ENCODE measurements around the gene NHP2.
"Not testable (repeated sequence)": the region's sequence is repeated elsewhere in the genome, so short reads cannot be mapped to it uniquely, and the experiment has no call there.

The NHP2 gene

DNA sequence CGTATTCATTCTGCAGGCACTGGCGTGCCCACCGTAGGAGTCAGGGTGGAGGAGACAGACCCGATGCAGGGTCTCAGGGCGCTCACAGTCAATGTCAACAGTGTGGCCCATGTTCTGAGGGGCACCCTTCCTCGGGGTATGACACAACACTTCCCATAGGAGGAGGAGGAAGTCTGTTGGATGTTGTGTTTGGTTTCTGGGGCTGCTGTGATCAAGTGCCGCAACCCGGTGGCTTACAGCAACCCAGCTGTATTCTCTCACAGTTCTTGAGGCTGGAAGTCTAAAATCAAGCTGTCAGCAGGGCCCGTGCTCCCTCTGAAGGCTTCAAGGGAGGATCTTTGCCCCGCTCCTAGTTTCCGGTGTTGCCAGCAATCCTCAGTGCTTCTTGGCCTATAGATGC, 45.0 kb upstream of the NHP2 start:
- H3K4me3 ChIP-seq (ENCODE audit: low read depth, low read length), result no peak overlapping the region
- DNase-seq, result no peak
- no peaks in the 10 kb centered on the region for H3K36me3 ChIP-seq (replicated peaks)
- peaks cover 4% of the 10 kb centered on the region for H3K27me3 ChIP-seq (replicated peaks)
- TF ChIP-seq, protein P1, sequence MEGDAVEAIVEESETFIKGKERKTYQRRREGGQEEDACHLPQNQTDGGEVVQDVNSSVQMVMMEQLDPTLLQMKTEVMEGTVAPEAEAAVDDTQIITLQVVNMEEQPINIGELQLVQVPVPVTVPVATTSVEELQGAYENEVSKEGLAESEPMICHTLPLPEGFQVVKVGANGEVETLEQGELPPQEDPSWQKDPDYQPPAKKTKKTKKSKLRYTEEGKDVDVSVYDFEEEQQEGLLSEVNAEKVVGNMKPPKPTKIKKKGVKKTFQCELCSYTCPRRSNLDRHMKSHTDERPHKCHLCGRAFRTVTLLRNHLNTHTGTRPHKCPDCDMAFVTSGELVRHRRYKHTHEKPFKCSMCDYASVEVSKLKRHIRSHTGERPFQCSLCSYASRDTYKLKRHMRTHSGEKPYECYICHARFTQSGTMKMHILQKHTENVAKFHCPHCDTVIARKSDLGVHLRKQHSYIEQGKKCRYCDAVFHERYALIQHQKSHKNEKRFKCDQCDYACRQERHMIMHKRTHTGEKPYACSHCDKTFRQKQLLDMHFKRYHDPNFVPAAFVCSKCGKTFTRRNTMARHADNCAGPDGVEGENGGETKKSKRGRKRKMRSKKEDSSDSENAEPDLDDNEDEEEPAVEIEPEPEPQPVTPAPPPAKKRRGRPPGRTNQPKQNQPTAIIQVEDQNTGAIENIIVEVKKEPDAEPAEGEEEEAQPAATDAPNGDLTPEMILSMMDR (IDR thresholded peaks at IDR 0.05; ENCODE audit: low read depth, low read length, missing control alignments), result no peak
- in situ Hi-C loops (cut with HindIII; ENCODE audit: low pct_ligation_motif_present, low sequenced_read_pairs), result no loop called here
- no peak overlapping the region for H3K27ac ChIP-seq

DNA sequence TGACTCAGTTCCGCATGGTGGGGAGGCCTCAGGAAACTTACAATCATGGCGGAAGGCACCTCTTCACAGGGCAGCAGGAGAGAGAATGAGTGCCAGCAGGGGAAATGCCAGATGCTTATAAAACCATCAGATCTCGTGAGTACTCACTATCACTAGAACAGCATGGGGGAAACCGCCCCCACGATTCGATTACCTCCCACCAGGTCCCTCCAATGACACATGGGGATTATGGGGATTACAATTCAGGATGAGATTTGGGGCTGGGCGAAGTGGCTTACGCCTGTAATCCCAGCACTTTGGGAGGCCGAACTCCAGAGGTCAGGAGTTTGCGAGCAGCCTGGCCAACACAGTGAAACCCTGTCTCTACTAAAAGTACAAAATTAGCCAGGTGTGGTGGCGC, 44.5 kb upstream of the NHP2 start:
- H3K36me3 ChIP-seq (replicated peaks); in situ Hi-C loops (cut with HindIII; ENCODE audit: low pct_ligation_motif_present, low sequenced_read_pairs); H3K27ac ChIP-seq; H3K27me3 ChIP-seq (replicated peaks); DNase-seq; H3K4me3 ChIP-seq (ENCODE audit: low read depth, low read length): not testable (repeated sequence)

- Histone ChIP-seq H3K27ac (no peak overlapping the region), H3K36me3 (replicated peaks) (no peaks in the 10 kb centered on the region), H3K27me3 (replicated peaks) (peaks cover 4% of the 10 kb centered on the region), H3K4me3 (ENCODE audit: low read depth, low read length) (no peak overlapping the region)
- TF ChIP-seq, protein P1 (IDR thresholded peaks at IDR 0.05; ENCODE audit: low read depth, low read length, missing control alignments), result peak; percentile 58
- in situ Hi-C loops (cut with HindIII; ENCODE audit: low pct_ligation_motif_present, low sequenced_read_pairs), result no loop called here
- DNase-seq, result no peak
Observed at GRCh38 chr5:178196986-178197385, 43.3 kb upstream of the NHP2 start.

DNA sequence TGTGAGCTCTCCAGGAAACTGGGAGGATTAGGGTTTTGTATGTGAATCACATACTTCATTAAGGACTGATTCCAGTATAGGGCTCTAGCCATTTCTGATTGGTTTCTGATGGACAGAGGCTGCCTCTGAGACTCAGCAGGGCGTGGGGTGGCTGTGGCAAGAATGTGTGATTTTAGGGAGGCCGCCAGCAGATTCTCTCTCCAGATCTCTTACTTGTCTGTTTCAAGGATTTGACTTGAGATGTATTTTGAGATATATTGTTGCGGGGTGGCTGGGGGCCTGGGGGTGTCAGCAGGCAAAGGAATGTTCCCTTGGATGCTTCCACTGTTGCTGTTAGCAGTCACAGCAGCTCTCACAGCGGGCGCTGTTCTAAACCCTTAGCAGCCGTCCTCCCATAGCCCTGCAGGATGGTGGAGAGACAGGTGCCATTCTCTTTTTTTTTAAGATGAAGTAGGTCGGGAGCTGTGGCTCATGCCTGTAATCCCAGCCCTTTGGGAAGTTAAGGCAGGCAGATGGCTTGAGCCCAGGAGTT, 42.7 kb upstream of the NHP2 start:
- Histone ChIP-seq H3K4me3 (ENCODE audit: low read depth, low read length) (no peak overlapping the region), H3K27ac (no peak overlapping the region), H3K36me3 (replicated peaks) (no peaks in the 10 kb centered on the region), H3K27me3 (replicated peaks) (peaks cover 4% of the 10 kb centered on the region)
- TF ChIP-seq, protein P1 (IDR thresholded peaks at IDR 0.05; ENCODE audit: low read depth, low read length, missing control alignments), result no peak
- DNase-seq, result no peak
- in situ Hi-C loops (cut with HindIII; ENCODE audit: low pct_ligation_motif_present, low sequenced_read_pairs), result no loop called here

GRCh38 chr5:178194026-178194425, 40.3 kb upstream of the NHP2 start:
- TF ChIP-seq, protein P1 (IDR thresholded peaks at IDR 0.05; ENCODE audit: low read depth, low read length, missing control alignments), result no peak
- Histone ChIP-seq H3K36me3 (replicated peaks) (no peaks in the 10 kb centered on the region), H3K27me3 (replicated peaks) (peaks cover 4% of the 10 kb centered on the region), H3K4me3 (ENCODE audit: low read depth, low read length) (no peak overlapping the region), H3K27ac (no peak overlapping the region)
- in situ Hi-C loops (cut with HindIII; ENCODE audit: low pct_ligation_motif_present, low sequenced_read_pairs), result no loop called here
- no peak for DNase-seq

DNA sequence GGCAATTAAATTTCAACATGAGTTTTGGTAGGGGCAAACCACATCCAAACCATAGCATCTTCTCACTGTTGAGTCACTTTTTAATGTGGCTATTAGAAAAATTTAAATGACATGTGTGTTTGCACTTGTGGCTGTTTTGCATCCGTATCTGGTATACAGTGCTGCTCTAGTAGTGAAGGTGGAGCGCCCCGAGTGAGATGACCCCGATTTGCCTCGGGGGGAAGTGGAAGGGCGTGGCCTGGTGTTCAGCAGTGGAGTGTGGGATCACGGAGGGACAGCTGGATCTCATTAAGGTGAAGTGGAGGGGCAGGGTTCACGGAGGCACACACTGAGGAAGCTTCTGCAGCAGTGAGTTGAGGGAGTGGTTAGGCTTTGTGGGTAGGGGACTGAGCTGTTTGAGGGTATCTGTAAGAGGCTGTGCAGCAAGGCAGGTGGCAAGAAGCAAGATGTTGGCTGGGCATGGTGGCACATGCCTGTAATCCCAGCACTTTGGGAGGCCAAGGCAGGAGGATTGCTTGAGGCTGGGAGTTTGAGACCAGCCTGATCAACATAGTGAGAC, 39.6 kb upstream of the NHP2 start:
- H3K27ac ChIP-seq, result no peak overlapping the region
- H3K4me3 ChIP-seq (ENCODE audit: low read depth, low read length), result no peak overlapping the region
- H3K27me3 ChIP-seq (replicated peaks), result peaks cover 4% of the 10 kb centered on the region
- no peaks in the 10 kb centered on the region for H3K36me3 ChIP-seq (replicated peaks)
- DNase-seq, result no peak
- in situ Hi-C loops (cut with HindIII; ENCODE audit: low pct_ligation_motif_present, low sequenced_read_pairs), result no loop called here
- TF ChIP-seq, protein P1 (IDR thresholded peaks at IDR 0.05; ENCODE audit: low read depth, low read length, missing control alignments), result no peak

Data from brain microvascular endothelial cell (primary cell).